ENCODE results near the gene ITPR1. TPM values are rescaled to one million over a fixed set of nuclear protein-coding genes. Genes with fewer than 3 reads are reported as not detected.

The ITPR1 gene
- total RNA-seq, 1 donor from 2014 or later: 81.3 TPM

- DNase-seq (ENCODE audit: low spot score): no peak
- no peak for ATAC-seq
- intact Hi-C loops (cut with DNase I): no loop called here
Measured at GRCh38 chr3:4551794-4552442, 58.8 kb downstream of the ITPR1 start.

- ATAC-seq: no peak
- intact Hi-C loops (cut with DNase I): no loop called here
- DNase-seq (ENCODE audit: low spot score): no peak
Measured at GRCh38 chr3:4552811-4553210, 59.7 kb downstream of the ITPR1 start.

DNA sequence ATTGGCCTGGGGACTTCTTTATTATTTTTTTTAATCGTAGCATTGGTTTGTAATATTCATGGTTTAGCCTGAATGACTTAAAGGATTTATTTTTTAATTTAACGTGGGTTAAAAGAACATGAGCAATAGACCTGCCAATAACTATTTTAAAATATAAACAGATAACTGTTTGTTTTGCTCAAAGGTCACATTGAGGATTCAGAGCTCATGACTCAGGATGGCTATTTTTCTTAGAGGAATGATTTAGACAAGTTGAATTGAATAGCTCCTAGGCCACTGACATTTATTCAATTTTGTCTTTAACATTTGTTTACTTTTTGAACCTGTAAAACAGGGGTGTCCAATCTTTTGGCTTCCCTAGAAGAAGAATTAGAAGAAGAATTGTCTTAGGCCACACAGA, 68.5 kb downstream of the ITPR1 start:
- no peak for DNase-seq (ENCODE audit: low spot score)
- no peak for ATAC-seq
- intact Hi-C loops (cut with DNase I): no loop called here

- intact Hi-C loops (cut with DNase I): no loop called here
- DNase-seq (ENCODE audit: low spot score) (no peak), ATAC-seq (no peak)
Measured at GRCh38 chr3:4562595-4562994, 69.4 kb downstream of the ITPR1 start.

DNA sequence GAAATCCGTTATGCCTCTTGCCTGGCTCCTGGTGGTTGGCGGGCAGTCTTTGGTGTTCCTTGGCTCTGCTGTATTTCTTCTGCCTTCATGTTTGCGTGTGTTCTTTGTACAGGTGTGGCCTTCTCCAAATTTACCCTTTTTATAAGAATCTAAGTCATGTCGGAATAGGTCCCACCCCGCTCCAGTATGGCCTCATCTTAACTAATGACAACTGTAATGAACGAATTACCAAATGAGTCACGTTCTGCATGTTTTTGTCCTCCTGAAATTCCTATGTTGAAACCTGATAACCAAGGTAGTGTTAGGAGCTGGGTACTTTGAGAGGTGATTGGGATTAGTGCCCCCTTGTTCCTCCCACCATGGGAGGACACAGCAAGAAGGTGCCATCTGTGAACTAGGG, 71.1 kb downstream of the ITPR1 start:
- intact Hi-C loops (cut with DNase I): no loop called here
- no peak for ATAC-seq
- no peak for DNase-seq (ENCODE audit: low spot score)

- ATAC-seq: no peak
- intact Hi-C loops (cut with DNase I): no loop called here
- DNase-seq (ENCODE audit: low spot score): no peak
Measured at GRCh38 chr3:4564928-4565586, 71.9 kb downstream of the ITPR1 start.

- ATAC-seq: no peak
- DNase-seq (ENCODE audit: low spot score): no peak
- intact Hi-C loops (cut with DNase I): no loop called here
Measured at GRCh38 chr3:4565809-4566501, 72.8 kb downstream of the ITPR1 start.

- ATAC-seq (no peak), DNase-seq (ENCODE audit: low spot score) (no peak)
Measured at GRCh38 chr3:4568841-4569240, 75.7 kb downstream of the ITPR1 start.

DNA sequence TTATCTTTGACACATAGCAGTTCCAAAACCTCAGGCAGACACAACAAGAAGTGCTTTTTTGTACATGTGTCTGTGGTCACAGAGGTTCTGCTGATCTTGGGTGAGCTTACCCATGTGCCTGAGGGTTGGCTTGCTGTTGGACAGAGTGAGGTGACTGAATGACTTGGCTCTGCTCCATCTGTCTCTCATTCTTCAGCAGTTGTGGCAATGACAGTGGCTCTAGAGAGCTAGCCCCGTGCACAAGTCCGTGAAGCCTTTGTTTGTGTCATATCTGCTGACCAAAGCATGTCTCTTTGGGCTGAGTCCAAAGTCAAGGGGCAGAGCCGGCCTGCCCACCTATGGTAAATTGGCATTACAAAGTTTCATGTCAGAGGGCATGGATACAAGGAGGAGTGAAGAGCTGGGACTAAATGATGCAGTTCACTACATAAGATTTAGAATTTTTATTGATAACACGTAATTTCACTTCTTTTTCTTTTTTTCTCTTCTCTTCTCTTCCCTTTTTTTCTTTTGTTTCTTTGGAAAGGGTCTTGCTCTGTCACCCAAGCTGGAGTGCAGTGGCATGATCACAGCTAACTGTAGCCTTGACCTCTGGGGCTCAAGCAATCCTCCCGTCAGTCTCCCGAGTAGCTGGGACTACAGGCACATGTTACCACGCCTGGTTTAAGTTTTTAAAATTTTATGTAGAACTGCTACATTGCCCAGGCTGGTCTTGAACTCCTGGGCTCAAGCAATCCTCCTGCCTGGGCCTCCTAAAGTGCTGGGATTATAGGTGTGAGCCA, 77.9 kb downstream of the ITPR1 start:
- intact Hi-C loops (cut with DNase I): no loop called here
- ATAC-seq (no peak), DNase-seq (ENCODE audit: low spot score) (no peak)

More at GRCh38 chr3:4568841-4569240, 75.7 kb downstream of the ITPR1 start:
- intact Hi-C loops (cut with DNase I): no loop called here

GRCh38 chr3:4571690-4572334, 78.7 kb downstream of the ITPR1 start:
- intact Hi-C loops (cut with DNase I): no loop called here
- no peak for DNase-seq (ENCODE audit: low spot score)
- no peak for ATAC-seq

- ATAC-seq: no peak
- intact Hi-C loops (cut with DNase I): no loop called here
Measured at GRCh38 chr3:4573153-4573552, 80.0 kb downstream of the ITPR1 start.

DNA sequence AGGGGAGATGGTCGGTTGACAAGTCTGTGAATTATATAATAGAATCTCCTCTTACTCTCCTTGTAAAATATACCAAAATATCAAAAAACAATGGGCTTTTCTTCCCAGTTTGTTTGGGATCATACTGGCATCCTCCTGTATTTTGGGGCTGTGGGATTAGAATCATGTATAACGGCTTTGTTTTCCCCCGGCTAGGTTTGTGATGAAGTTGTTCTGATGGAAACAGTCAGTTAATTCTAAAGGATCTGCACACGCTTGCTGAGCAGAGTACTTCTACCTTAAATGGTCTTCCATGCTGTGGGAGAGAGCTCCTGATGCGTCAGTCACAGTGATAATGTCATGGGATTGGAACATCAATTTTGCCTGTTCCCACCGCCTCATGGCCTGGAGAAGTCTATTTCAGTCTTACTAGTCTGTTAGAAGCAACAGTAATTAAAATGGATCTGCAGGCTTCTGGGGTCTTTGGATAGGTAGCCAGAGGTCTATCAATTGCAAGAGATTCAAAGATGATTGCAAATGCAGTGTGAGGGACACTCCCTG, 81.3 kb downstream of the ITPR1 start:
- no peak for ATAC-seq
- intact Hi-C loops (cut with DNase I): no loop called here

More at GRCh38 chr3:4573153-4573552, 80.0 kb downstream of the ITPR1 start:
- no peak for DNase-seq (ENCODE audit: low spot score)

GRCh38 chr3:4575381-4575780, 82.2 kb downstream of the ITPR1 start:
- no peak for DNase-seq (ENCODE audit: low spot score)
- intact Hi-C loops (cut with DNase I): loop anchor here (5.0 kb wide), 1 partner anchor 1688 kb away; no protein-coding TSS in a partner anchor
- peak; percentile 90 for ATAC-seq

More for the DNA sequence above, 81.3 kb downstream of the ITPR1 start:
- no peak for DNase-seq (ENCODE audit: low spot score)

- ATAC-seq (no peak), DNase-seq (ENCODE audit: low spot score) (no peak)
- intact Hi-C loops (cut with DNase I): loop anchor here (5.0 kb wide), 1 partner anchor 1690 kb away; no protein-coding TSS in a partner anchor
Measured at GRCh38 chr3:4577721-4578120, 84.6 kb downstream of the ITPR1 start.

- ATAC-seq (no peak), DNase-seq (ENCODE audit: low spot score) (no peak)
- intact Hi-C loops (cut with DNase I): no loop called here
Measured at GRCh38 chr3:4580346-4581123, 87.4 kb downstream of the ITPR1 start.

GRCh38 chr3:4581124-4581424, 87.9 kb downstream of the ITPR1 start:
- intact Hi-C loops (cut with DNase I): no loop called here
- DNase-seq (ENCODE audit: low spot score): no peak

GRCh38 chr3:4581498-4581897, 88.3 kb downstream of the ITPR1 start:
- DNase-seq (ENCODE audit: low spot score): no peak
- no peak for ATAC-seq
- intact Hi-C loops (cut with DNase I): no loop called here

More at GRCh38 chr3:4581124-4581424, 87.9 kb downstream of the ITPR1 start:
- ATAC-seq: peak; percentile 37
